ACC112 (cell line): ENCODE data around the gene ALS2.

Experiments
- H2AFZ ChIP-seq: fragments of 200-600 bp; sonication (generic); one replicate; pipeline ENCODE4 v1.6.0; 2017; ENCODE audit warnings: antibody characterized with exemption, low read length; ENCODE audit not compliant: unreplicated experiment
- H3K27ac ChIP-seq: fragments of 200-600 bp; sonication (generic); 2 replicates; pipeline ENCODE4 v1.5.1; 2014; ENCODE audit warnings: low read depth, mild to moderate bottlenecking, antibody characterized with exemption, low read length, moderate library complexity
- H3K27me3 ChIP-seq: fragments of 200-600 bp; sonication (generic); 2 replicates; pipeline ENCODE4 v1.6.1; 2014; ENCODE audit warnings: mild to moderate bottlenecking, antibody characterized with exemption, low read length, moderate library complexity, mixed read lengths; ENCODE audit not compliant: insufficient read depth
- H3K36me3 ChIP-seq: fragments of 200-600 bp; sonication (generic); 2 replicates; pipeline ENCODE4 v1.6.1; 2016; ENCODE audit warnings: mild to moderate bottlenecking, antibody characterized with exemption, low read length, moderate library complexity, mixed read lengths; ENCODE audit not compliant: insufficient read depth
- H3K4me1 ChIP-seq: fragments of 200-600 bp; sonication (generic); one replicate; pipeline ENCODE4 v1.6.1; 2016; ENCODE audit warnings: low read length, mixed read lengths; ENCODE audit not compliant: insufficient read depth, unreplicated experiment, control insufficient read depth
- H3K4me3 ChIP-seq: fragments of 200-600 bp; sonication (generic); 2 replicates; pipeline ENCODE4 v1.5.1; 2014; ENCODE audit warnings: mild to moderate bottlenecking, low read depth, low read length
- H3K79me2 ChIP-seq: fragments of 200-600 bp; sonication (generic); one replicate; pipeline ENCODE4 v1.6.0; 2016; ENCODE audit warnings: low read length; ENCODE audit not compliant: control insufficient read depth, unreplicated experiment, insufficient read depth

Gene ALS2

GRCh38 chr2:201790989-201791388 lies 10.3 kb upstream of the ALS2 start:
- no peak overlapping the region for H3K4me3 ChIP-seq
- peaks cover 9% of the 10 kb centered on the region for H3K4me1 ChIP-seq
- no peak overlapping the region for H2AFZ ChIP-seq
- no peaks in the 10 kb centered on the region for H3K79me2 ChIP-seq
- H3K36me3 ChIP-seq: no peaks in the 10 kb centered on the region
- no peak overlapping the region for H3K27ac ChIP-seq
- no peaks in the 10 kb centered on the region for H3K27me3 ChIP-seq

GRCh38 chr2:201790291-201790690 lies 9.6 kb upstream of the ALS2 start:
- H3K27me3 ChIP-seq: no peaks in the 10 kb centered on the region
- H2AFZ ChIP-seq: no peak overlapping the region
- no peaks in the 10 kb centered on the region for H3K36me3 ChIP-seq
- H3K4me3 ChIP-seq: no peak overlapping the region
- no peaks in the 10 kb centered on the region for H3K79me2 ChIP-seq
- H3K4me1 ChIP-seq: peaks cover 9% of the 10 kb centered on the region
- H3K27ac ChIP-seq: no peak overlapping the region

- H3K79me2 ChIP-seq: no peaks in the 10 kb centered on the region
- no peak overlapping the region for H3K4me3 ChIP-seq
- H2AFZ ChIP-seq: no peak overlapping the region
- H3K4me1 ChIP-seq: peaks cover 9% of the 10 kb centered on the region
- H3K36me3 ChIP-seq: no peaks in the 10 kb centered on the region
- H3K27me3 ChIP-seq: no peaks in the 10 kb centered on the region
- no peak overlapping the region for H3K27ac ChIP-seq
Measured at GRCh38 chr2:201789395-201789794, 8.7 kb upstream of the ALS2 start.

- H3K36me3 ChIP-seq: no peaks in the 10 kb centered on the region
- no peaks in the 10 kb centered on the region for H3K27me3 ChIP-seq
- H3K79me2 ChIP-seq: no peaks in the 10 kb centered on the region
- peaks cover 9% of the 10 kb centered on the region for H3K4me1 ChIP-seq
- H3K27ac ChIP-seq: no peak overlapping the region
- H3K4me3 ChIP-seq: no peak overlapping the region
- no peak overlapping the region for H2AFZ ChIP-seq
Measured at GRCh38 chr2:201788371-201788770, 7.6 kb upstream of the ALS2 start.

- no peaks in the 10 kb centered on the region for H3K27me3 ChIP-seq
- H3K27ac ChIP-seq: no peak overlapping the region
Measured at GRCh38 chr2:201786471-201786870, 5.7 kb upstream of the ALS2 start.

GRCh38 chr2:201785135-201785534 lies 4.4 kb upstream of the ALS2 start:
- Histone ChIP-seq H2AFZ (no peak overlapping the region), H3K27ac (no peak overlapping the region), H3K36me3 (no peaks in the 10 kb centered on the region), H3K4me3 (no peak overlapping the region), H3K27me3 (no peaks in the 10 kb centered on the region), H3K4me1 (peaks cover 9% of the 10 kb centered on the region), H3K79me2 (peaks cover 6% of the 10 kb centered on the region)

More at GRCh38 chr2:201786471-201786870, 5.7 kb upstream of the ALS2 start:
- Histone ChIP-seq H3K4me1 (peaks cover 9% of the 10 kb centered on the region), H2AFZ (no peak overlapping the region), H3K79me2 (no peaks in the 10 kb centered on the region), H3K4me3 (no peak overlapping the region), H3K36me3 (no peaks in the 10 kb centered on the region)

GRCh38 chr2:201784563-201784962 lies 3.8 kb upstream of the ALS2 start:
- H3K4me3 ChIP-seq: no peak overlapping the region

GRCh38 chr2:201781557-201782051 lies 871 bp upstream of the ALS2 start:
- peak overlapping the region; percentile 91 for H2AFZ ChIP-seq
- peaks cover 34% of the 10 kb centered on the region for H3K4me1 ChIP-seq
- no peaks in the 10 kb centered on the region for H3K27me3 ChIP-seq
- H3K36me3 ChIP-seq: no peaks in the 10 kb centered on the region
- H3K4me3 ChIP-seq: peak overlapping the region; percentile 92
- peak overlapping the region; percentile 64; the same call in 1 of the 2 replicates for H3K27ac ChIP-seq
- H3K79me2 ChIP-seq: peaks cover 41% of the 10 kb centered on the region

More at GRCh38 chr2:201784563-201784962, 3.8 kb upstream of the ALS2 start:
- Histone ChIP-seq H3K4me1 (peaks cover 9% of the 10 kb centered on the region), H2AFZ (no peak overlapping the region), H3K27me3 (no peaks in the 10 kb centered on the region), H3K79me2 (peaks cover 11% of the 10 kb centered on the region), H3K27ac (no peak overlapping the region), H3K36me3 (no peaks in the 10 kb centered on the region)

- H3K4me1 ChIP-seq: peaks cover 33% of the 10 kb centered on the region
- peaks cover 56% of the 10 kb centered on the region for H3K79me2 ChIP-seq
- H3K27ac ChIP-seq: peak overlapping the region; percentile 64
- H2AFZ ChIP-seq: peak overlapping the region; percentile 91
- H3K27me3 ChIP-seq: no peaks in the 10 kb centered on the region
- H3K4me3 ChIP-seq: peak overlapping the region; percentile 92
- no peaks in the 10 kb centered on the region for H3K36me3 ChIP-seq
Measured at GRCh38 chr2:201779901-201780673, 646 bp downstream of the ALS2 start.

- no peak overlapping the region for H3K27ac ChIP-seq
Measured at GRCh38 chr2:201777869-201778268, 2.9 kb downstream of the ALS2 start.

GRCh38 chr2:201777043-201777442 lies 3.7 kb downstream of the ALS2 start:
- H3K4me1 ChIP-seq: peaks cover 40% of the 10 kb centered on the region
- H3K36me3 ChIP-seq: no peaks in the 10 kb centered on the region
- peaks cover 78% of the 10 kb centered on the region for H3K79me2 ChIP-seq

More at GRCh38 chr2:201777869-201778268, 2.9 kb downstream of the ALS2 start:
- peaks cover 77% of the 10 kb centered on the region for H3K79me2 ChIP-seq
- H3K27me3 ChIP-seq: no peaks in the 10 kb centered on the region
- H3K36me3 ChIP-seq: no peaks in the 10 kb centered on the region
- H3K4me3 ChIP-seq: peak overlapping the region; percentile 92
- no peak overlapping the region for H2AFZ ChIP-seq
- H3K4me1 ChIP-seq: peaks cover 40% of the 10 kb centered on the region

More at GRCh38 chr2:201777043-201777442, 3.7 kb downstream of the ALS2 start:
- Histone ChIP-seq H3K27me3 (no peaks in the 10 kb centered on the region), H3K27ac (no peak overlapping the region), H2AFZ (no peak overlapping the region), H3K4me3 (no peak overlapping the region)
